Measurements from ENCODE around the gene UNC93A. TPM values are rescaled to one million over a fixed set of nuclear protein-coding genes. Genes with fewer than 3 reads are reported as not detected.

UNC93A gene
- total RNA-seq, 2 experiments from 2014 or later = not detected

DNA sequence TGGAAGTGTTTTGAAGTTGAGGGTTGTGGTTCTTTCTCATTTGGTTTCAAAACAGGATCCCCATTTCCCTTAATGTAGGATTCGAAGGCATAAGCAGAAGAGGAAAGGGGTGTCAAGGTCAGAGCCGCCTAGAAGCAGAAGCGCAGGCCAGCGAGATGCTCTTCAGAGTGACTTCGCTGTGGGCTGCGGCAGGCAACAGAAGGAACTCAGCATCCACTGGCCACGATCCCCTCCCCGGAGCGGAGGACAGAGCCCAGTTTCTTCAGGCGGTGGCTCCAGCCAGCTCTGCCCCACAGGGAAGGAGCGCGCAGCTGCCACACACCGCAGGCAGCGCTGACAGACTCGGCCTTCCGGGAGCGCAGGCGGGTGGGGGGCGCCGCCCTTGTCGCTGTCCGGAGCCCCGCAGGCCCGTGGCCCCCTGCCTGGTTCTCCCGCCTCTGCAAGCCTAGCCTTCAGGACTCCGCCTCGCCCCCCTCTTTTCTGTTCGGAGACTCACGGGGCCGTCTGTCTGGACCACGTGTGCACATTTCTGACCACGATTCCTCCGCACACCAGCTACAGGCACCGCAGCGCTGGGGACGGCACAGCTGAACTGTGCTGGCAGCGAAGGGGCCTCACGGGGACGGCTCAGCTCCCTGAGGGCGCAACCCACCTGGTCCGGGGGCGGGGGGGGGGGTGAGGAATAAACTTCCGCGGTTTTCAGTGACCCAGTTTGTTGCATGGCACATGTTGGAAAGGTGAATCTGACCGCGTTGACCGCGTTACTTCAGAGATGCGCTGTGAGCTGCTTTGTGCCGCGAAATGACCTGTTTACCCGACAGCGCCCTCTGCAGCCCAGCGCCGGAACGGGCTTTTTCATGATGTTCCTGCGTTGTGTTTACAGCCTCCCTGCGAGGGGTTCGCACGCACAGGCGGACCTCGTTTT is 59.9 kb downstream of the UNC93A start:
- DNase-seq (ENCODE audit: low spot score) = peak; percentile 36
- intact Hi-C loops (cut with micrococcal nuclease; ENCODE audit: unreplicated experiment) = no loop called here
- Histone ChIP-seq H4K20me1 (ENCODE audit: insufficient read depth, low read length) (no peaks in the 10 kb centered on the region), H3K9me2 (ENCODE audit: insufficient read depth, low read length) (no peaks in the 10 kb centered on the region), H3K79me2 (ENCODE audit: insufficient read depth, low read depth, low read length) (no peaks in the 10 kb centered on the region), H3K9me3 (ENCODE audit: low read length) (no peaks in the 10 kb centered on the region), H3K4me1 (ENCODE audit: insufficient read depth, low read length, poor library complexity, severe bottlenecking) (no peaks in the 10 kb centered on the region), H3K4me3 (ENCODE audit: low read depth, low read length, poor library complexity, severe bottlenecking) (no peak overlapping the region), H2AFZ (ENCODE audit: low read length) (no peak overlapping the region), H3K4me2 (ENCODE audit: low read length) (peak overlapping the region; percentile 32; the same call in 1 of the 2 replicates), H3K36me3 (ENCODE audit: insufficient read depth, low read length) (no peaks in the 10 kb centered on the region), H3K27ac (ENCODE audit: low read depth, low read length, poor library complexity, severe bottlenecking) (no peak overlapping the region)
- no TSS peak for BruUV-seq (replicated peaks)
- ChIA-PET POLR2A (interaction anchor here (0.6 to 0.9 kb wide), 2 partner anchors 175 to 604 kb away, joined by 3 read pairs; no protein-coding TSS in a partner anchor), CTCF (ENCODE audit: unreplicated experiment) (interaction anchor here (0.6 kb wide), 1 partner anchor 1174 kb away, joined by 4 read pairs; no protein-coding TSS in a partner anchor)
- TF ChIP-seq EZH2phosphoT487 (IDR thresholded peaks at IDR 0.05; ENCODE audit: borderline replicate concordance, low read depth, low read length) = no peak
- TF ChIP-seq, protein P1, sequence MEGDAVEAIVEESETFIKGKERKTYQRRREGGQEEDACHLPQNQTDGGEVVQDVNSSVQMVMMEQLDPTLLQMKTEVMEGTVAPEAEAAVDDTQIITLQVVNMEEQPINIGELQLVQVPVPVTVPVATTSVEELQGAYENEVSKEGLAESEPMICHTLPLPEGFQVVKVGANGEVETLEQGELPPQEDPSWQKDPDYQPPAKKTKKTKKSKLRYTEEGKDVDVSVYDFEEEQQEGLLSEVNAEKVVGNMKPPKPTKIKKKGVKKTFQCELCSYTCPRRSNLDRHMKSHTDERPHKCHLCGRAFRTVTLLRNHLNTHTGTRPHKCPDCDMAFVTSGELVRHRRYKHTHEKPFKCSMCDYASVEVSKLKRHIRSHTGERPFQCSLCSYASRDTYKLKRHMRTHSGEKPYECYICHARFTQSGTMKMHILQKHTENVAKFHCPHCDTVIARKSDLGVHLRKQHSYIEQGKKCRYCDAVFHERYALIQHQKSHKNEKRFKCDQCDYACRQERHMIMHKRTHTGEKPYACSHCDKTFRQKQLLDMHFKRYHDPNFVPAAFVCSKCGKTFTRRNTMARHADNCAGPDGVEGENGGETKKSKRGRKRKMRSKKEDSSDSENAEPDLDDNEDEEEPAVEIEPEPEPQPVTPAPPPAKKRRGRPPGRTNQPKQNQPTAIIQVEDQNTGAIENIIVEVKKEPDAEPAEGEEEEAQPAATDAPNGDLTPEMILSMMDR (conservative IDR thresholded peaks at IDR 0.05; ENCODE audit: low read length) = peak; percentile 82

DNA sequence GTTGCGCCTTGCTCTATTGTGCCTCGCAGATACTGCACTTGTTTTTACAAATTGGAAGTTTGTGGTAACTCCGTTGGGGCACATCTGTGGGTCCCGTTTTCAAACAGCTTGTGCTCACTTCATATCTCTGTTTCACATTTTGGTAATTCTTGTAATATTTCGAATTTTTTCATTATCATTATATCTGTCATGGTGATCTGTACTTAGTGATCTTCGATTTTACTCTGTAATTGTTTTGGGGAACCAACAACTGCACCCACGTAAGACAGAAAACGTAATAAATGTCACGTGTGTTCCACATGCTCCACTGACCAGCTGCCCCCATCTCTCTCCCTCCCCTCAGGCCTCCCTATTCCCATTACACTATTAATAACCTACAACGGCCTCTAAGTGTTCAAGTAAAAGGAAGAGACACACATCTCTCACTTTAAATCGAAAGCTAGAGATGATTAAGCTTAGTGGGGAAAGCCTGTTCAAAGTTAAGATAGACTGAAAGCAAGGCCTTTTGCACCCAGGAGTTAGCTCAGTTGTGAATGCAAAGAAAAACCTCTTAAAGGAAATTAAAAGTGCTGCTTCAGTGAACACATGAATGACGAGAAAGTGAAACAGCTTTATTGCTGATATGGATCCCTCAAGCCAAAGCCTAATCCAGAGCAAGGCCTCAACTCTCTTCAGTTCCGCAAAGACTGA is 60.7 kb downstream of the UNC93A start:
- no TSS peak for BruUV-seq (replicated peaks)
- DNase-seq (ENCODE audit: low spot score) = no peak
- intact Hi-C loops (cut with micrococcal nuclease; ENCODE audit: unreplicated experiment) = no loop called here
- Histone ChIP-seq H4K20me1 (ENCODE audit: insufficient read depth, low read length) (no peaks in the 10 kb centered on the region), H3K36me3 (ENCODE audit: insufficient read depth, low read length) (no peaks in the 10 kb centered on the region), H3K4me3 (ENCODE audit: low read depth, low read length, poor library complexity, severe bottlenecking) (no peak overlapping the region), H2AFZ (ENCODE audit: low read length) (no peak overlapping the region), H3K27ac (ENCODE audit: low read depth, low read length, poor library complexity, severe bottlenecking) (no peak overlapping the region), H3K79me2 (ENCODE audit: insufficient read depth, low read depth, low read length) (no peaks in the 10 kb centered on the region), H3K9me3 (ENCODE audit: low read length) (no peaks in the 10 kb centered on the region), H3K4me1 (ENCODE audit: insufficient read depth, low read length, poor library complexity, severe bottlenecking) (no peaks in the 10 kb centered on the region), H3K9me2 (ENCODE audit: insufficient read depth, low read length) (no peaks in the 10 kb centered on the region), H3K4me2 (ENCODE audit: low read length) (no peak overlapping the region)
- ChIA-PET POLR2A (interaction anchor here (0.7 to 0.9 kb wide), 2 partner anchors 106 to 174 kb away, joined by 3 read pairs; no protein-coding TSS in a partner anchor), CTCF (ENCODE audit: unreplicated experiment) (interaction anchor here (0.6 kb wide), 1 partner anchor 440 kb away, joined by 5 read pairs; no protein-coding TSS in a partner anchor)
- no peak for TF ChIP-seq EZH2phosphoT487 (IDR thresholded peaks at IDR 0.05; ENCODE audit: borderline replicate concordance, low read depth, low read length)
- TF ChIP-seq, protein P1 (conservative IDR thresholded peaks at IDR 0.05; ENCODE audit: low read length) = peak; percentile 58; the same call in 1 of the 2 replicates
